ENCODE data around the gene TMEM132E. TPM values are rescaled to one million over a fixed set of nuclear protein-coding genes. Genes with fewer than 3 reads are reported as not detected.

Gene TMEM132E
- total RNA-seq, 1 experiment from 2014 or later = 0.42 TPM

- DNase-seq = peak; percentile 78
- Histone ChIP-seq H3K14ac (ENCODE audit: insufficient read depth, low read length) (no peak overlapping the region), H3K56ac (ENCODE audit: insufficient read length, low read depth, low read length) (no peak overlapping the region), H2AFZ (ENCODE audit: low read length) (no peak overlapping the region), H3K4me1 (ENCODE audit: insufficient read depth, low read length) (peaks cover 2% of the 10 kb centered on the region; the same call in 1 of the 2 replicates), H3K23ac (ENCODE audit: insufficient read length, low read depth, low read length) (no peak overlapping the region), H3K27ac (ENCODE audit: insufficient read length, low read depth, low read length) (no peak overlapping the region), H3T11ph (ENCODE audit: low read length) (no peak overlapping the region), H4K20me1 (ENCODE audit: control insufficient read depth, insufficient read depth, insufficient read length) (no peaks in the 10 kb centered on the region), H3K27me3 (ENCODE audit: insufficient read depth, low read length) (no peaks in the 10 kb centered on the region), H2BK15ac (ENCODE audit: low read depth, low read length) (no peak overlapping the region), H3K4me2 (ENCODE audit: insufficient read depth, insufficient read length, low read length) (no peak overlapping the region), H2AK5ac (ENCODE audit: insufficient read length, low read length) (no peak overlapping the region), H3K23me2 (ENCODE audit: insufficient read length, low read depth, low read length, poor library complexity, severe bottlenecking) (no peaks in the 10 kb centered on the region), H2BK20ac (ENCODE audit: low read depth, low read length, poor library complexity, severe bottlenecking) (no peak overlapping the region), H3K79me2 (ENCODE audit: insufficient read depth, low read length) (no peaks in the 10 kb centered on the region), H2BK12ac (ENCODE audit: insufficient read length, low read depth, low read length) (no peak overlapping the region), H3K9ac (ENCODE audit: extremely low read depth, insufficient read length, low read length) (no peak overlapping the region), H4K8ac (replicated peaks; ENCODE audit: insufficient read length, low read depth, low read length) (no peak overlapping the region), H3K4ac (ENCODE audit: low read depth, low read length) (no peak overlapping the region), H3K79me1 (ENCODE audit: insufficient read depth, low read depth, low read length, poor library complexity, severe bottlenecking) (no peaks in the 10 kb centered on the region), H2BK5ac (ENCODE audit: insufficient read length, low read length) (no peak overlapping the region), H3K18ac (ENCODE audit: insufficient read length, low read depth, low read length) (no peak overlapping the region), H2BK120ac (ENCODE audit: low read depth, low read length, poor library complexity, severe bottlenecking) (no peak overlapping the region), H3K9me3 (ENCODE audit: control insufficient read depth, low read depth, low read length) (no peaks in the 10 kb centered on the region), H4K91ac (ENCODE audit: insufficient read length, low read depth, low read length) (no peak overlapping the region), H4K5ac (ENCODE audit: insufficient read length, low read depth, low read length) (no peak overlapping the region)
- Mint-ChIP-seq H3K36me3 (ENCODE audit: insufficient read depth in 1 of 3, low read depth in 3 of 3) (no peaks in the 10 kb centered on the region), H3K4me1 (peaks cover 20 to 21% of the 10 kb centered on the region in 2 experiments), H3K27ac (peak overlapping the region in 2 of 3 experiments; percentile 20 to 44; a peak in 1 of 7 replicates), H3K27me3 (ENCODE audit: low read depth) (peaks cover 73% of the 10 kb centered on the region), H3K9me3 (no peaks in the 10 kb centered on the region; a peak in 1 of 5 replicates), H3K4me3 (no peak overlapping the region; a peak in 1 of 5 replicates)
- no CpG with 5 or more reads among the region's 4 CpGs for WGBS (ENCODE audit: extremely low coverage, insufficient read length, low lambda C conversion rate)
- TF ChIP-seq, protein P1, sequence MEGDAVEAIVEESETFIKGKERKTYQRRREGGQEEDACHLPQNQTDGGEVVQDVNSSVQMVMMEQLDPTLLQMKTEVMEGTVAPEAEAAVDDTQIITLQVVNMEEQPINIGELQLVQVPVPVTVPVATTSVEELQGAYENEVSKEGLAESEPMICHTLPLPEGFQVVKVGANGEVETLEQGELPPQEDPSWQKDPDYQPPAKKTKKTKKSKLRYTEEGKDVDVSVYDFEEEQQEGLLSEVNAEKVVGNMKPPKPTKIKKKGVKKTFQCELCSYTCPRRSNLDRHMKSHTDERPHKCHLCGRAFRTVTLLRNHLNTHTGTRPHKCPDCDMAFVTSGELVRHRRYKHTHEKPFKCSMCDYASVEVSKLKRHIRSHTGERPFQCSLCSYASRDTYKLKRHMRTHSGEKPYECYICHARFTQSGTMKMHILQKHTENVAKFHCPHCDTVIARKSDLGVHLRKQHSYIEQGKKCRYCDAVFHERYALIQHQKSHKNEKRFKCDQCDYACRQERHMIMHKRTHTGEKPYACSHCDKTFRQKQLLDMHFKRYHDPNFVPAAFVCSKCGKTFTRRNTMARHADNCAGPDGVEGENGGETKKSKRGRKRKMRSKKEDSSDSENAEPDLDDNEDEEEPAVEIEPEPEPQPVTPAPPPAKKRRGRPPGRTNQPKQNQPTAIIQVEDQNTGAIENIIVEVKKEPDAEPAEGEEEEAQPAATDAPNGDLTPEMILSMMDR (conservative IDR thresholded peaks at IDR 0.05) = no peak
Measured at GRCh38 chr17:34633351-34633750, 54.0 kb downstream of the TMEM132E start.
